CD14-positive monocyte (primary cell): ENCODE data around the gene TXNL4A. TPM values are rescaled to one million over a fixed set of nuclear protein-coding genes. Genes with fewer than 3 reads are reported as not detected.

Experiments used
- DNase-seq, 3 donors: peaks; one replicate each; pipeline ENCODE4 v3.0.0-alpha.2; 2011 to 2022
- H2AFZ ChIP-seq: 2 replicates; pipeline ENCODE4 v1.6.0; 2012; ENCODE audit warnings: mild to moderate bottlenecking, low read depth, low read length, inconsistent platforms; ENCODE audit not compliant: insufficient read depth, poor library complexity, severe bottlenecking
- H3K27ac ChIP-seq, 2 donors: 1 replicate in 1 of 2; 2 replicates in 1 of 2; pipeline ENCODE4 v1.5.1; 2012 to 2013; ENCODE audit warnings: low read length in 2 of 2, control low read depth in 1 of 2, inconsistent platforms in 1 of 2, low read depth in 1 of 2, mild to moderate bottlenecking in 1 of 2
- H3K27me3 ChIP-seq, 2 donors: one replicate each; pipeline versions ENCODE4 v1.6.0 to v1.6.1; 2011 to 2013; ENCODE audit warnings: low read length in 2 of 2; ENCODE audit not compliant: control insufficient read depth in 2 of 2, insufficient read depth in 2 of 2
- H3K36me3 ChIP-seq, 2 donors: replicated peaks in 1 of 2; 1 replicate in 1 of 2; 2 replicates in 1 of 2; pipeline versions ENCODE4 v1.5.1 to v1.6.1; 2012 to 2013; ENCODE audit warnings: low read length in 2 of 2, control low read depth in 1 of 2, inconsistent platforms in 1 of 2, mild to moderate bottlenecking in 1 of 2; ENCODE audit not compliant: insufficient read depth in 2 of 2, control insufficient read depth in 1 of 2
- H3K4me1 ChIP-seq, 2 donors: 1 replicate in 1 of 2; 2 replicates in 1 of 2; pipeline versions ENCODE4 v1.5.1 to v1.6.1; 2012 to 2013; ENCODE audit warnings: low read length in 2 of 2, control low read depth in 1 of 2, inconsistent platforms in 1 of 2, mild to moderate bottlenecking in 1 of 2, moderate library complexity in 1 of 2; ENCODE audit not compliant: insufficient read depth in 2 of 2, control insufficient read depth in 1 of 2
- H3K4me2 ChIP-seq: replicated peaks from 2 replicates; pipeline ENCODE3; 2012; ENCODE audit warnings: low read length, moderate library complexity, mild to moderate bottlenecking; ENCODE audit not compliant: poor library complexity, severe bottlenecking; ENCODE audit errors: extremely low read depth
- H3K4me3 ChIP-seq, 3 experiments: fragments of 200-600 bp in 1 of 3; sonication (generic) in 1 of 3; replicated peaks in 1 of 3; 1 replicate in 2 of 3; 2 replicates in 1 of 3; pipeline ENCODE4 v1.5.1; 2011 to 2013; ENCODE audit warnings: low read length in 3 of 3, mild to moderate bottlenecking in 3 of 3, control low read depth in 2 of 3, low read depth in 2 of 3, inconsistent platforms in 1 of 3, moderate library complexity in 1 of 3
- H3K79me2 ChIP-seq: 2 replicates; pipeline ENCODE4 v1.6.0; 2012; ENCODE audit warnings: mild to moderate bottlenecking, control low read depth, inconsistent platforms, low read length, moderate library complexity; ENCODE audit not compliant: insufficient read depth
- H3K9ac ChIP-seq: 2 replicates; pipeline ENCODE4 v1.6.0; 2017; ENCODE audit warnings: low read length, mild to moderate bottlenecking; ENCODE audit not compliant: insufficient read depth, poor library complexity, severe bottlenecking
- H3K9me3 ChIP-seq, 2 donors: replicated peaks in 1 of 2; 1 replicate in 1 of 2; 2 replicates in 1 of 2; pipeline versions ENCODE4 v1.5.1 to v1.6.1; 2012 to 2013; ENCODE audit warnings: low read length in 2 of 2, control low read depth in 1 of 2; ENCODE audit not compliant: control insufficient read depth in 1 of 2, insufficient read depth in 1 of 2
- H4K20me1 ChIP-seq: 2 replicates; pipeline ENCODE4 v1.6.0; 2012; ENCODE audit warnings: mild to moderate bottlenecking, low read length, control low read depth, moderate library complexity; ENCODE audit not compliant: insufficient read depth
- H3K27ac Mint-ChIP-seq, 7 donors: one replicate each; pipeline ENCODE4 v1.8.0; 2020; ENCODE audit warnings: mild to moderate bottlenecking in 7 of 7, mixed read lengths in 7 of 7, moderate library complexity in 6 of 7, inconsistent platforms in 2 of 7
- H3K27me3 Mint-ChIP-seq, 3 donors: one replicate each; pipeline ENCODE4 v1.8.0; 2021 to 2022; ENCODE audit warnings: low read depth in 3 of 3, mild to moderate bottlenecking in 3 of 3, mixed read lengths in 3 of 3, moderate library complexity in 3 of 3, inconsistent platforms in 1 of 3
- H3K36me3 Mint-ChIP-seq, 2 donors: one replicate each; pipeline ENCODE4 v1.8.0; 2020; ENCODE audit warnings: mixed read lengths in 2 of 2, inconsistent platforms in 1 of 2, mild to moderate bottlenecking in 1 of 2
- H3K4me1 Mint-ChIP-seq: one replicate; pipeline ENCODE4 v1.8.0; 2020; ENCODE audit warnings: mild to moderate bottlenecking, mixed read lengths
- H3K4me3 Mint-ChIP-seq, 2 donors: one replicate each; pipeline ENCODE4 v1.8.0; 2020; ENCODE audit warnings: mild to moderate bottlenecking in 2 of 2, mixed read lengths in 2 of 2, moderate library complexity in 1 of 2
- H3K9me3 Mint-ChIP-seq, 7 donors: one replicate each; pipeline ENCODE4 v1.8.0; 2020 to 2022; ENCODE audit warnings: mixed read lengths in 7 of 7, mild to moderate bottlenecking in 6 of 7, moderate library complexity in 6 of 7, inconsistent platforms in 2 of 7
- WGBS: methylation state at CpG from one replicate; pipeline ENCODE4 v1.1.5; 2013; ENCODE audit warnings: missing lambda C conversion rate; ENCODE audit not compliant: insufficient coverage; 5-methylcytosine and 5-hydroxymethylcytosine counted together
- intact Hi-C, 2 donors: fragments of 100-400 bp; cut with micrococcal nuclease; formaldehyde crosslinking; loops; one replicate each; pipeline versions ENCODE4 v1.15.0 to v1.15.1; 2023
- polyA minus RNA-seq: library from RNA; depleted of rRNA, polyadenylated mRNA; stranded (reverse); fragments of >200 nt; gene quantifications from 2 replicates; pipeline ENCODE4 v1.2.3, GENCODE V29; 2012
- polyA plus RNA-seq, 3 donors: library from polyadenylated mRNA; depleted of rRNA in 1 of 3; unstranded in 2 of 3; stranded (reverse) in 1 of 3; fragments of 300-500 nt in 2 of 3; fragments of >200 nt in 1 of 3; fragmentation: Illumina TruSeq in 2 of 3; gene quantifications; 1 replicate in 2 of 3; 2 replicates in 1 of 3; pipeline ENCODE4 v1.2.3, GENCODE V29; 2012 to 2021
- total RNA-seq, 12 experiments: library from RNA in 1 of 12; stranded (reverse) in 1 of 12; fragments of 120-200 nt in 1 of 12; gene quantifications; one replicate each; pipeline ENCODE4 v1.2.4 and lab custom pipeline; 2013 to 2026; ENCODE audit warnings: mixed read lengths in 6 of 12, inconsistent platforms in 1 of 12
- TF ChIP-seq, protein P1 (sequence below): fragments of 200-600 bp; IDR thresholded peaks from one replicate; pipeline ENCODE4 v1.8.0; 2022; ENCODE audit warnings: antibody characterized with exemption, mild to moderate bottlenecking

Gene TXNL4A, protein sequence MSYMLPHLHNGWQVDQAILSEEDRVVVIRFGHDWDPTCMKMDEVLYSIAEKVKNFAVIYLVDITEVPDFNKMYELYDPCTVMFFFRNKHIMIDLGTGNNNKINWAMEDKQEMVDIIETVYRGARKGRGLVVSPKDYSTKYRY
- 111 TPM for total RNA-seq (2013)
- polyA plus RNA-seq (100 to 1,000 TPM in 2 of 3 donors, 10 to 100 TPM in 1; 34.5 to 192 (median 150) TPM), polyA minus RNA-seq (24.0 and 27.0 TPM in 2 replicates), total RNA-seq (lab: John Stamatoyannopoulos, UW) (6.5 to 36.1 (median 25.2) reads per million in 11 experiments)

DNA sequence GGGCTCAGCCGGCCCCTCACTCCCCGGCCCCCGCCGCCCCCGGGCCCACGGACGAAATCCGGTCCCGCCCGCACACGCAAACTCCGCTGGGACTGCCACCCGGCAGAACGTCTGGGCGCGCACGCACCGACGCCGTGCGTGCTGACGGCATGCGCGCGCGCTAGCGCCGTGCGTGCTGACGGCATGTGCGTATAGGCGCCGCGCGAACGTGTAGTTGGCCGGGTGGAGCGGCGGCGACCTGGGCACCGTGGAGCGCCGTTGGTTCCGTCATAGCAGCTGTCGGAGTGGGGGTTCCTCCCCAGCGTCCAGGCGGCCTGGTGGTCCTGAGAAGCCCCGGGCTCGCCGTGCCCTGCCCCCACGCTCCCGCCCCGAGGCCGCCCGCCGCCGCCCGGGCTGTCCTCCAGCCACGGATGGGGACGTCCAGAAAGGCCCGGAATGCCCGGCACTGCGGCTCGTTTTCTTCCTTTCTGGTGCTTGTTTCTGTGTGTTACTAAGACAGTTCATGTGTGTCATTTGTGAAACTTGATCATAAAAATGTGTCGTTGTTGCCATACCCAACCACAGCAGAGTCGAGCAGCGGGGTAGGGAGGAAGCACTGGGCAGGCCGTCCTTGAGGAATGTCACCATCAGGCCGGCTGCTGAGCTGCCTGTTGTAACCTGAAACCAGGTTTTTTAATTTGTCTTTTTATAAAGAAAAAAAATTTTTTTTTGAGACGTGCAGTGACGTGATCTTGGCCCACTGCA lies at the start of gene TXNL4A:
TSS of gene TXNL4A (minus strand) at position 113 of the 744 bp plus-strand sequence. CDS start 171 bp downstream, outside the sequence.
- intact Hi-C loops: loop anchor here (5.0 to 10.0 kb wide), 4 partner anchors 36 to 194 kb away; partner anchors contain the start of genes SLC66A2 (in 2 of the 2), KCNG2 (in 1 of the 2) and RBFA (in 1 of the 2)
- peaks cover 18 to 21% of the 10 kb centered on the region in 2 donors for H3K36me3 Mint-ChIP-seq
- WGBS: under 1% methylated on average over 70 of the region's 71 CpGs
- TF ChIP-seq, protein P1, sequence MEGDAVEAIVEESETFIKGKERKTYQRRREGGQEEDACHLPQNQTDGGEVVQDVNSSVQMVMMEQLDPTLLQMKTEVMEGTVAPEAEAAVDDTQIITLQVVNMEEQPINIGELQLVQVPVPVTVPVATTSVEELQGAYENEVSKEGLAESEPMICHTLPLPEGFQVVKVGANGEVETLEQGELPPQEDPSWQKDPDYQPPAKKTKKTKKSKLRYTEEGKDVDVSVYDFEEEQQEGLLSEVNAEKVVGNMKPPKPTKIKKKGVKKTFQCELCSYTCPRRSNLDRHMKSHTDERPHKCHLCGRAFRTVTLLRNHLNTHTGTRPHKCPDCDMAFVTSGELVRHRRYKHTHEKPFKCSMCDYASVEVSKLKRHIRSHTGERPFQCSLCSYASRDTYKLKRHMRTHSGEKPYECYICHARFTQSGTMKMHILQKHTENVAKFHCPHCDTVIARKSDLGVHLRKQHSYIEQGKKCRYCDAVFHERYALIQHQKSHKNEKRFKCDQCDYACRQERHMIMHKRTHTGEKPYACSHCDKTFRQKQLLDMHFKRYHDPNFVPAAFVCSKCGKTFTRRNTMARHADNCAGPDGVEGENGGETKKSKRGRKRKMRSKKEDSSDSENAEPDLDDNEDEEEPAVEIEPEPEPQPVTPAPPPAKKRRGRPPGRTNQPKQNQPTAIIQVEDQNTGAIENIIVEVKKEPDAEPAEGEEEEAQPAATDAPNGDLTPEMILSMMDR: no peak
- H3K27ac Mint-ChIP-seq: peak within 1 kb of the TSS; percentile 92 to 98 (median 97)
- H3K27me3 Mint-ChIP-seq: peaks cover 0 to 2% (median 0%) of the 10 kb centered on the region in 3 donors
- H3K4me1 Mint-ChIP-seq: peaks cover 24% of the 10 kb centered on the region
- H3K9ac ChIP-seq: peak within 1 kb of the TSS; percentile 95
- H3K9me3 ChIP-seq: no peaks in the 10 kb centered on the region
- peak within 1 kb of the TSS; percentile 92 for H2AFZ ChIP-seq
- peaks cover 21 to 27% of the 10 kb centered on the region in 2 donors for H3K4me1 ChIP-seq
- peaks cover 27% of the 10 kb centered on the region for H4K20me1 ChIP-seq
- H3K79me2 ChIP-seq: peaks cover 49% of the 10 kb centered on the region
- no peaks in the 10 kb centered on the region for H3K27me3 ChIP-seq
- H3K27ac ChIP-seq: peak within 1 kb of the TSS; percentile 75 to 95
- peaks cover 6 to 24% of the 10 kb centered on the region in 2 donors for H3K36me3 ChIP-seq
- peak within 1 kb of the TSS; percentile 93 to 98 for H3K4me3 Mint-ChIP-seq
- H3K9me3 Mint-ChIP-seq: peaks cover 0 to 2% (median 0%) of the 10 kb centered on the region in 7 donors
- H3K4me2 ChIP-seq: peak within 1 kb of the TSS; percentile 88
- H3K4me3 ChIP-seq: peak within 1 kb of the TSS; percentile 61 to 96 (median 79)
- DNase-seq: peak; percentile 77 to 88 (median 87)

DNA sequence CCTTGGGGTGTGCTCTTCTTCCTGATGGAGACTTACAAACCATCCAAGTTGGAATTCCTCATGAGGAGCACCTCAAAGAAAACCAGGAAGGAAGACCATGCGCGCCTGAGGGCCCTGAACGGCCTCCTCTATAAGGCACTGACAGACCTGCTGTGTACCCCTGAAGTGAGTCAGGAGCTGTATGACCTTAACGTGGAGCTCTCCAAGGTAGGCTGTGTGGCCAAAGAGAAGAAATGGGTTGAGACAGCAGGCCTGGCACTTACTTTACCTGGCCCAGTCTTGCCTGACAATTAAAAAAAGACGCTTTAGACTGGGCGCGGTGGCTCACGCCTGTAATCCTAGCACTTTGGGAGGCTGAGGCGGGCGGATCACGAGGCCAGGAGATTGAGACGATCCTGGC lies 48.9 kb upstream of the TXNL4A start:
- peaks cover 0 to 9% (median 6%) of the 10 kb centered on the region in 7 donors for H3K9me3 Mint-ChIP-seq
- no peak overlapping the region for H3K4me3 ChIP-seq
- 99% methylated on average over 9 of the region's 12 CpGs for WGBS
- H3K36me3 Mint-ChIP-seq: peaks cover 8 to 34% of the 10 kb centered on the region in 2 donors
- H3K4me1 ChIP-seq: peaks cover 18 to 22% of the 10 kb centered on the region in 2 donors
- H2AFZ ChIP-seq: no peak overlapping the region
- peaks cover 0 to 4% of the 10 kb centered on the region in 2 donors for H3K9me3 ChIP-seq
- DNase-seq: no peak
- peaks cover 0 to 2% (median 0%) of the 10 kb centered on the region in 3 donors for H3K27me3 Mint-ChIP-seq
- H3K9ac ChIP-seq: no peak overlapping the region
- H4K20me1 ChIP-seq: no peaks in the 10 kb centered on the region
- peak overlapping the region in 1 of 7 donors; percentile 7 for H3K27ac Mint-ChIP-seq
- H3K36me3 ChIP-seq: peaks cover 0 to 9% of the 10 kb centered on the region in 2 donors
- H3K27ac ChIP-seq: no peak overlapping the region
- H3K4me2 ChIP-seq: no peak overlapping the region
- TF ChIP-seq, protein P1: no peak
- H3K4me1 Mint-ChIP-seq: peaks cover 24% of the 10 kb centered on the region
- intact Hi-C loops: loop anchor here (5.0 to 10.0 kb wide), 6 partner anchors 70 to 972 kb away; partner anchors contain the start of genes ADNP2 (in 1 of the 2) and ATP9B (in 1 of the 2)
- no peaks in the 10 kb centered on the region for H3K27me3 ChIP-seq
- H3K4me3 Mint-ChIP-seq: no peak overlapping the region
- H3K79me2 ChIP-seq: peaks cover 21% of the 10 kb centered on the region
